ENCODE measurements around the gene TTLL7. TPM values are rescaled to one million over a fixed set of nuclear protein-coding genes. Genes with fewer than 3 reads are reported as not detected.
"Not testable (repeated sequence)": the region's sequence is repeated elsewhere in the genome, so short reads cannot be mapped to it uniquely, and the experiment has no call there.

Gene TTLL7
- total and polyA plus RNA-seq, 7 donors = 0.92 to 34.9 (median 15.5) TPM

- no peak for DNase-seq
- no peak overlapping the region for H3K4me3 ChIP-seq
- intact Hi-C loops (cut with DNase I) = loop anchor here (5.0 kb wide), 2 partner anchors 127 to 302 kb away; no protein-coding TSS in a partner anchor
Observed at GRCh38 chr1:83995649-83996048, 3.3 kb downstream of the TTLL7 start.

GRCh38 chr1:83994111-83994510 is 4.8 kb downstream of the TTLL7 start:
- Histone ChIP-seq H3K36me3 (no peaks in the 10 kb centered on the region), H3K27me3 (no peaks in the 10 kb centered on the region), H3K9me3 (no peaks in the 10 kb centered on the region), H3K4me3 (no peak overlapping the region), H3K4me1 (peaks cover 0 to 12% (median 5%) of the 10 kb centered on the region in 4 donors), H3K27ac (no peak overlapping the region)
- no peak for DNase-seq
- no peak for TF ChIP-seq CTCF (IDR thresholded peaks at IDR 0.05)
- TF ChIP-seq POLR2AphosphoS5 (IDR thresholded peaks at IDR 0.05) = no peak
- TF ChIP-seq EP300 (IDR thresholded peaks at IDR 0.05) = no peak
- no peak for TF ChIP-seq POLR2A (IDR thresholded peaks at IDR 0.05)
- intact Hi-C loops (cut with DNase I) = no loop called here
- 85 to 90% methylated on average over 1 of the region's 1 CpG for WGBS, 2 donors

More at GRCh38 chr1:83995649-83996048, 3.3 kb downstream of the TTLL7 start:
- Histone ChIP-seq H3K27ac (no peak overlapping the region), H3K4me1 (peaks cover 0 to 18% (median 8%) of the 10 kb centered on the region in 4 donors), H3K36me3 (no peaks in the 10 kb centered on the region), H3K27me3 (no peaks in the 10 kb centered on the region), H3K9me3 (no peaks in the 10 kb centered on the region)
- TF ChIP-seq EP300 (IDR thresholded peaks at IDR 0.05) (no peak), POLR2A (IDR thresholded peaks at IDR 0.05) (no peak)
- 90 to 99% methylated on average over 1 of the region's 1 CpG for WGBS, 2 donors

GRCh38 chr1:83990734-83991133 is 8.2 kb downstream of the TTLL7 start:
- TF ChIP-seq EP300 (IDR thresholded peaks at IDR 0.05) (no peak), POLR2A (IDR thresholded peaks at IDR 0.05) (no peak), POLR2AphosphoS5 (IDR thresholded peaks at IDR 0.05) (no peak), CTCF (IDR thresholded peaks at IDR 0.05) (no peak)
- H3K4me3 ChIP-seq = no peak overlapping the region
- intact Hi-C loops (cut with DNase I) = no loop called here
- no peaks in the 10 kb centered on the region for H3K27me3 ChIP-seq
- 75 to 87% methylated on average over 2 of the region's 2 CpGs for WGBS, 2 donors
- peaks cover 0 to 3% (median 0%) of the 10 kb centered on the region in 4 donors for H3K9me3 ChIP-seq
- H3K4me1 ChIP-seq = no peaks in the 10 kb centered on the region
- no peak overlapping the region for H3K27ac ChIP-seq
- DNase-seq = no peak
- no peaks in the 10 kb centered on the region for H3K36me3 ChIP-seq

- H3K4me1 ChIP-seq = no peaks in the 10 kb centered on the region
- H3K9me3 ChIP-seq = peaks cover 0 to 8% (median 3%) of the 10 kb centered on the region in 4 donors
- DNase-seq = no peak
- no peaks in the 10 kb centered on the region for H3K36me3 ChIP-seq
- no peak for TF ChIP-seq POLR2AphosphoS5 (IDR thresholded peaks at IDR 0.05)
- no peak for TF ChIP-seq CTCF (IDR thresholded peaks at IDR 0.05)
- TF ChIP-seq POLR2A (IDR thresholded peaks at IDR 0.05) = no peak
- no peak for TF ChIP-seq EP300 (IDR thresholded peaks at IDR 0.05)
- no peaks in the 10 kb centered on the region for H3K27me3 ChIP-seq
- H3K4me3 ChIP-seq = no peak overlapping the region
- 70 to 86% methylated on average over 3 of the region's 3 CpGs for WGBS, 2 donors
- no peak overlapping the region for H3K27ac ChIP-seq
- intact Hi-C loops (cut with DNase I) = no loop called here
Observed at GRCh38 chr1:83985048-83985447, 13.9 kb downstream of the TTLL7 start.

- H3K27me3 ChIP-seq; H3K9me3 ChIP-seq; H3K4me1 ChIP-seq; H3K4me3 ChIP-seq; DNase-seq; H3K36me3 ChIP-seq; H3K27ac ChIP-seq; intact Hi-C loops (cut with DNase I): not testable (repeated sequence)
- 93% methylated on average over 1 of the region's 1 CpG for WGBS, 2 donors
Observed at GRCh38 chr1:83983918-83984317, 15.0 kb downstream of the TTLL7 start.

GRCh38 chr1:83978056-83978455 is 20.9 kb downstream of the TTLL7 start:
- Histone ChIP-seq H3K36me3 (no peaks in the 10 kb centered on the region), H3K4me3 (no peak overlapping the region), H3K27me3 (no peaks in the 10 kb centered on the region), H3K9me3 (peaks cover 0 to 3% (median 0%) of the 10 kb centered on the region in 4 donors), H3K27ac (no peak overlapping the region), H3K4me1 (peaks cover 0 to 12% (median 4%) of the 10 kb centered on the region in 4 donors)
- 90 to 93% methylated on average over 1 of the region's 1 CpG for WGBS, 2 donors
- intact Hi-C loops (cut with DNase I) = no loop called here
- TF ChIP-seq CTCF (IDR thresholded peaks at IDR 0.05) (no peak), POLR2A (IDR thresholded peaks at IDR 0.05) (no peak), EP300 (IDR thresholded peaks at IDR 0.05) (no peak), POLR2AphosphoS5 (IDR thresholded peaks at IDR 0.05) (no peak)
- no peak for DNase-seq

Measured in sigmoid colon (tissue), 7 donors.